22Rv1 (cell line): ENCODE results near the gene S100PBP.
A peak's percentile ranks its signal among the peaks of the same experiment; 100 is the strongest.

Experiments
- H3K27ac ChIP-seq: fragments of 450-650 bp; 2 replicates; pipeline ENCODE4 v1.5.1; 2017
- CTCF ChIP-seq: fragments of 450-650 bp; IDR thresholded peaks from 2 replicates; pipeline ENCODE4 v1.5.1; 2017; ENCODE audit warnings: mild to moderate bottlenecking
- ZFX ChIP-seq: fragments of 450-650 bp; IDR thresholded peaks from 2 replicates; pipeline ENCODE4 v1.6.1; 2017; ENCODE audit warnings: antibody characterized with exemption, borderline replicate concordance

Gene S100PBP

GRCh38 chr1:32772281-32773017 is 45.0 kb upstream of the S100PBP start:
- TF ChIP-seq CTCF = no peak
- TF ChIP-seq ZFX = no peak
- H3K27ac ChIP-seq = peak overlapping the region; percentile 39

GRCh38 chr1:32773018-32773763 is 44.3 kb upstream of the S100PBP start:
- no peak for TF ChIP-seq ZFX
- peak; percentile 96 for TF ChIP-seq CTCF
- peak overlapping the region; percentile 39 for H3K27ac ChIP-seq

DNA sequence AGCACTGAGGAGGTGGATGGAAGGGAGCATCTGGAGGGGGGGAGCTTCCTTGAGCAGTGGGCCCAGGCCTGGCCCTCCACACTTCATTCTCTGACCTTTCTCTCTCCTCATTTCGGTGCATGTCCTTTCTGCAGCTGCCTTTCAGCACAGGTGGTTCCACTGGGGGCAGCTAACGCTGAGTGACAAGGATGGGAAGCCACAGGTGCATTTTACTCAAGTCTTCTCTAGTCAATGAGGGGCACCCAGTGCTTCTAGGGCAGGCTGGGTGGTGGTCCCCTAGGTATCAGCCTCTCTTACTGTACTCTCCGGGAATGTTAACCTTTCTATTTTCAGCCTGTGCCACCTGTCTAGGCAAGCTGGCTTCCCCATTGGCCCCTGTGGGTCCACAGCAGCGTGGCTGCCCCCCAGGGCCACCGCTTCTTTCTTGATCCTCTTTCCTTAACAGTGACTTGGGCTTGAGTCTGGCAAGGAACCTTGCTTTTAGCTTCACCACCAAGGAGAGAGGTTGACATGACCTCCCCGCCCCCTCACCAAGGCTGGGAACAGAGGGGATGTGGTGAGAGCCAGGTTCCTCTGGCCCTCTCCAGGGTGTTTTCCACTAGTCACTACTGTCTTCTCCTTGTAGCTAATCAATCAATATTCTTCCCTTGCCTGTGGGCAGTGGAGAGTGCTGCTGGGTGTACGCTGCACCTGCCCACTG is 43.5 kb upstream of the S100PBP start:
- TF ChIP-seq ZFX = no peak
- TF ChIP-seq CTCF = no peak
- peak overlapping the region; percentile 39 for H3K27ac ChIP-seq

GRCh38 chr1:32774464-32774808 is 43.0 kb upstream of the S100PBP start:
- no peak for TF ChIP-seq CTCF
- no peak for TF ChIP-seq ZFX
- peak overlapping the region; percentile 39 for H3K27ac ChIP-seq

DNA sequence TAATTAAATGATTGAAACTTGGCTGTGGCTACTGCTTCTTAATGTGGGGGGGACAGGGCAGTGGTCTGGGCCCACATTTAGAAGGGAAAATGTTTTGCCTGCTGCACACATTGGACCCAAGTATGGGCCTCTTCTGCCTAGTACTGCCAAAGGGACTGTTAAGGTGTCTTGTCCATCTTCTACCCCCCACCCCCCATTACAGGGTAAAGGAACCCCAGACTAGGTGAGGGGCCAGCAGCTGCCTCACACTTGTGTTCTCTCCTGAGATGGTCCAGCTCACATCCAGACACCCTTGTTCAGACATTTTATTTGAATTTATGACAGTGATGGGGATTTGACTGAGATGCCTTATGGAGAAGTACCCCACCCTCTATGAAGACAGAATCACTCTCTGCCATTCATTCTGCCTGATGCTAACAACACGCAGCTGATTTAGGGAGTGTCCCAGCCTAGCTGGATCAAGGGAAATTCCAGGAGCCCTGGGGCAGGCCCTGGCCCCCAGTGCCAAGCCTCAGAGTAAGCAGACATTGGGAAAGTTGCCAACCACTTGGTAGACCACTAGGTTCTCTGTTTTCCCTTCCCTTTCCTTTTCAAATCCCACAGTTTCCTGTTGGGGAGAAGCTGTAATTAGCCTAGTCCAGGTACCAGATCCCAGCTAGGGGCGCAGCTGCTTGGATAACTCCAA is 42.4 kb upstream of the S100PBP start:
- H3K27ac ChIP-seq = peak overlapping the region; percentile 39
- no peak for TF ChIP-seq ZFX
- no peak for TF ChIP-seq CTCF

- H3K27ac ChIP-seq = peak overlapping the region; percentile 39
- TF ChIP-seq ZFX (no peak), CTCF (no peak)
Measured at GRCh38 chr1:32775640-32776337, 41.7 kb upstream of the S100PBP start.
